HG03342 (cell line): ENCODE data around the gene MROH2B.
"Not testable (repeated sequence)": the region's sequence is repeated elsewhere in the genome, so short reads cannot be mapped to it uniquely, and the experiment has no call there.

Source experiments
- ATAC-seq: cut with Tn5 transposase; IDR thresholded peaks from one replicate; pipeline ENCODE4 v1.9.1; 2021; ENCODE audit warnings: mild to moderate bottlenecking, moderate library complexity; ENCODE audit not compliant: unreplicated experiment

MROH2B gene

DNA sequence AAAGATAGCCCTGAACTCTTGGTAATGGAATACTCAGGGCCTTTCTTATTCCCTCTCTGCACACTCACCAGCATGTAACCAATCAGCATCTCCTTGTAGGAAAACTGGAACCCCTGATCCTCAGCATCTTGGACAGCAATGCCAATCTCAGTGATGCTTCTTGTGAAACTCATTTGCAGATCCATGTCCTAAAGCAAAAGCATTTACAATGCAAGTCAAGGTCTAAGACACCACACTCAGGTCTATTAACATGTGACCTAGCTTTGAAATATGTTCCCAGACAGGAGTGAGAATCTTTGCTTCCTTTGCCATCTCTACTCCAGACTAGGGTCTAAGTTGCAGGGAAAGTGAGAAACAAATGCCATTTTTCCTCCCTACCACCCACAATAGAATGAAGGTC, 38.2 kb downstream of the MROH2B start:
- no peak for ATAC-seq

DNA sequence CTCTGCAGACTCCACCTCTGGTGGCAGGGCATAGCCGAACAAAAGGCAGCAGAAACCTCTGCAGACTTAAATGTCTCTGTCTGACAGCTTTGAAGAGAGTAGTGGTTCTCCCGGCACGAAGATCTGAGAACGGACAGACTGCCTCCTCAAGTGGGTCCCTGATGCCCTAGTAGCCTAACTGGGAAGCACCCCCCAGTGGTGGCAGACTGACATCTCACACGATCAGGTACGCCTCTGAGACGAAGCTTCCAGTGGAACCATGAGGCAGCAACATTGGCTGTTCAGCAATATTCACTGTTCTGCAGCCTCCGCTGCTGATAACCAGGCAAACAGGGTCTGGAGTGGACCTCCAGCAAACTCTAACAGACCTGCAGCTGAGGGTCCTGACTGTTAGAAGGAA, 48.5 kb downstream of the MROH2B start:
- not testable (repeated sequence) for ATAC-seq

DNA sequence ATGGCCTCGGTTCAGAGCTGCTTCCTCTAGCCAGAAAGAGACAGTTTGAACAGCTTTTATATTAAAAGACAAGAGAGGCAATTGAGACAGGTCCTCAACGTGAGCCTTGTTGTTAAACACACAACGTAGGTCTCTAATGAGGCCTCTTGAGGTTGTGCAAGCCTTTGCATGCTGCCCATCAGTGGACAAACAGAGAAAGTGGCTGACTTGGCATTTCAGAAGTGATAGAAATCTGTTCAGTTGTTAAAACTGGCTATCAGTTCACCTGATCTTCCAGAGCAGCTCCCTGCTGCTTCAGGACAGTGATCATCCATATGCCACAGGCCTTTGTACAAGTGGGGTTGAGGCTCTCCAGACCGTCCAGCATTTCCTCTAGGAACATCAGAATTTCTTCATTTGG, 58.8 kb downstream of the MROH2B start:
- ATAC-seq = no peak

DNA sequence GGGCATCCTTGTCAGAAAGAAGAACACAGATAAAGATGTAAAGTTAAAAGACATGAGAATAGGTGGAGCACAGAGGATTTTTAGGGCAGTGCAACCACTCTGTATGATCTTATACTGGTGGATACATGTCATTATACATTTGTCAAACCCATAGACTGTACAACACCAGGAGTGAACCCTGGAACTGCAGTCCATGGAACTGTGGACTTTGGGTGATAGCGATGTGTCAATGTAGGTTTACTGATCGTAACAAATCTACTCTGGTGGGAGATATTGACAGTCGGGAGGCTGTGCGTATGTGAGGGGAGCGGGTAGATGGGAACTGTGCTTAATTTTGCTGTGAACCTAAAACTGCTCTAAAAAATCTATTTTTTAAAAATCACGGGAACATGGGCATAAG, 60.6 kb downstream of the MROH2B start:
- ATAC-seq = no peak

DNA sequence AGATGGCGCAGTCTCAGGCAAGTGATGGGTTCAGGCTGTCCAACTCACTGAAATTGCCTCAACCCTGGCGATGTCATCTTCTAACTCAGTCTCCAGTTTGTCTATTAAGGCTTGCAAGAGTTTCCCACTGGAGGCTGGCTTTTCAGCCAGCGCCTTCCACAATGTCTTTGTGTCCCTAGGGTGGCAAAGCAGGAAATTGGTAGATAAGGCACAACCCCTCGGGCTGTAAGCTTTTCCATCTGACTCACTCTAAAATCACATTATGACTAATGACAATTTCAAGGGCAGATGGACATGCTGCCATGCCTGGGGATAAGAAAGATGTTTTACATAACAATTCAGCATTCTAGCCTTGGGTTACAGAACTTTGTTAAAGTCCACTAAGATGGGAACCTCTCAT, 61.9 kb downstream of the MROH2B start:
- ATAC-seq = no peak

DNA sequence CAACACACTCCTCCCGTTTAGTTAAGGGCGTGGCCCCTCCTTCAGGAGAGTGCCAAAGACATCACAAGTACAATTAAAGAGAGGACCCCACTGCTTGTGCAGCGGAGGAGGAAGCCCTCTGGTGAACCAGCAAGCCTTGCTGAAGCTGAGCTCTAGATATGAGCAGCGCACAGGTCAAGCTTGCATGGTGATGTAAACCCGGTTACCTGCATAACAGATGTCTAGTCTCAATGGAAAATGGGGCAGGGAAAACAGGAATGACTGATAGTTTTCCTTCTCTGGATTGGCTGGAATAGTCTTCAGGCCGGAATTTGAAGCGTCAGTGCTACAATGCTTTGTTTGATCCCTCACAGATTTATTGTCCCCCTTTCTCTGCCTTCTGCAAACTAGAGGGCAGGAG, 66.2 kb downstream of the MROH2B start:
- ATAC-seq = no peak

DNA sequence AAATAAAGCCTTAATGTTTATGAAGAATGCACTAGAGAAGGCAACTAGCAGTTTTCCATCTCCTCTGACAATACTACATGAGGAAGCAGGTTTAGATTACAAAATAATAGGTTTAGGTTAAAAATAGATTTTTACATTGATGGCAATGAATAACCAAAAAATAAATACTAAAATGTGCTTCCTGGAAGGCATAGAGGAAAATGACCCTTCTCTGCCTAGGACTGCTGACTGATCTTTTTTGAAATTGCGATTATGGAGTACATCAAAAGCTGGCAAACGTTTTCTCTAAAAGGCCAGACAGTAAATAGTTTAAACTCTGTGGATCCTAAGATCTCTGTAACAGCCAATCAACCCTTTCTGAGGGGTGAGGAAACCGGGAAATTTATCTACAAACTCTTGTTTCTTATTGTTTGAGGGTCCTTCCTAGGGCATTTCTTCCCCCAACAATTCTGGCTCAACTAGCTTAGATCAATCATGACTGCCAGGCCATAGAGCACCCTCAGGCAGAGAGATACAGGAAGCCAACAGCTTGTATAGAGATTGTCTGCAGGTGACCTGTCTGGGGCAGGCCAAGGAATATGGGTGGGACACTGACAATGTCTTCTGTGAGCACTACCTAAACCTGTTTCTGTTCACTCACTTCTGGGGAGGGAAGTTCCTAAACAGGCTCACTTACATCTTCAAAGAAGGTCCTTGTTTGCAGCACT, 67.3 kb downstream of the MROH2B start:
- no peak for ATAC-seq

DNA sequence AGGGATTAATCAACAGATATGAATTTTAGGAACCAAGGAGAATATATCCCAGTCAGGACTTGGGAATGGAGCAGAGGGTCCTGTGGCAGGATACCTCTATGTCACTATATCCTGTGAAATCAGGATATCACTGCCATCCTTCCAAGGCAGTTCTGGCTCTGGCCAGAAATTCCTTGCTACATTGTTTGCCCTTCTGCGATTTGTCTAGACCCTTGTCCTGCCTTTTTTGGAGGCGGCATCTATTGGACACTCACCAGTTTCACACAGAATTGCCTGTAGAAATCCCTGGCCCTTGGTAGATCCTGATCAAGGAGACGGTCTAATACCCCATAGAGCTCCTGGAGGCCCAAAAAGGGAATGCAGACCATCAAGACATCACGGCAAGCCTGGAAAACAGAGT, 71.2 kb downstream of the MROH2B start:
- no peak for ATAC-seq

DNA sequence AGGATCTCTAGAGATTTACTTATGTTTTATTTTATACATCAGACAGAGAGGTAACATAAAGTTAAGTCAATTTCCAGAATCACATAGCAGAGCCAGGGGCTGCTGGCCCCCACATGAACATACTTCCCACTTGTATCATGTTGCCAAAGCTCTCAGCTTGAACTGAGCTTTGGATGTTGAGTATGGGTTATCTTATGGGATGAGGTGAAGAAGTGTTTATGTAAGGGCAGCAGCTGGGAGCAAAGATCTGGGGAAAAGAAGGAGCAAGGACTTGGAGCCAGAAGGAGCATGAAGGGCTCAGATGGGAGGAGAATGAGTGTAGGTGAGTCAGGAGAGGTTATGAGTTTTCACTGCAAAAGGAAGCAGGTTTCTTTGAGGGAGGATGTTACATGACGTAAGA, 72.0 kb downstream of the MROH2B start:
- no peak for ATAC-seq

DNA sequence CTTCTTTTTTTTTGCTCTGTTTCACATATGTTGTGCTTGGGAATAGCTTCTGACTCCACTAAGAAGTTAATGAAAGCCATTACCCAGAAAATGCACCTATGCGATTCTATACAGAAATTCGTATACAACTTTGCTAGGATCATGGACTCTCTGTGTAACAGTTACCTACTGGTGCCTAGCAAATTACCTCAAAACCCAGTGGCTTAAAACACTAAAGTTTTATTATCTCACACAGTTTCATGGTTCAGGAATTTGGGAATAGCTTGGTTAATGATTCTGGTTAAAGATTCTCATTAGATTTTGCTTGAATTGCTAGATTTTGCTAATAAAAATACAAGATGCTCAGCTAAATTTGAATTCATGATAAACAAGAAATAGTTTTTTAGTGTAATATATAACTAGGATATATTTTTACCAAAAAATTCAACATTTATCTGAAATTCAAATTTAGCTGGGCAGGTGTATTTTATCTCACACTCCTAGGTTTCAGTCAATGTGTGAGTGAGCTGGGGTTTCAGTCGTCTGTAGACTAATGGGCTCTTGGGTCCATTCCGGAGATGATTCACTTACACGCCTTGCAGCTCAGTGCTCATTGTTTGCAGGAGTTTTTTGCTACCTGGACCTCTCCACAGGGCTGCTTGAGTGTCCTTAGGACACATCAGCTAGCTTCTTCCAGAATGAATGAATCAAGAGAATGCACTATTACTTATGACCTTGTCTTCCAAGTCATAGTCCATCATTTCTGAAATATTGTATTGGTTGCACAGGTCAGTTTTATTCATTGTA, 75.1 kb downstream of the MROH2B start:
- no peak for ATAC-seq

DNA sequence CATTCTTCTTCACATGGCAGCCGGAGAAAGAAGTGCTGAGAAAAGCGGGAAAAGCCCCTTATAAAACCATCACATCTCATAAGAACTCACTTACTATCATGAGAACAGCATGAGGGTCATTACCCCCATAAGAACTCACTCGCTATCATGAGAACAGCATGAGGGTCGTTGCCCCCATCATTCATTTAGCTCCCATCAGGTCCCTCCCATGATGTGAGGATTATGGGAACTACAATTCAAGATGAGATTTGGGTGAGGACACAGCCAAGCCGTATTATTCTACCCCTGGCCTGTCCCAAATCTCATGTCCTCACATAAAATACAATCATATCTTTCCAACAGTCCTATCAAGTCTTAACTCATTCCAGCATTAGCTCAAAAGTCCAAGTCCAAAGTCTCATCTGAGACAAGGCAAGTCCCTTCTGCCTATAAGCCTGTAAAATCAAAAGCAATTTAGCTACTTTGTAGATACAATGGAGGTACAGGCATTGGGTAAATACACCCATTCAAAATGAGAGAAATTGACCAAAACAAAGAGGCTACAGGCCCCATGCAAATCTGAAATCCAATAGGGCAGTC, 79.1 kb downstream of the MROH2B start:
- no peak for ATAC-seq

DNA sequence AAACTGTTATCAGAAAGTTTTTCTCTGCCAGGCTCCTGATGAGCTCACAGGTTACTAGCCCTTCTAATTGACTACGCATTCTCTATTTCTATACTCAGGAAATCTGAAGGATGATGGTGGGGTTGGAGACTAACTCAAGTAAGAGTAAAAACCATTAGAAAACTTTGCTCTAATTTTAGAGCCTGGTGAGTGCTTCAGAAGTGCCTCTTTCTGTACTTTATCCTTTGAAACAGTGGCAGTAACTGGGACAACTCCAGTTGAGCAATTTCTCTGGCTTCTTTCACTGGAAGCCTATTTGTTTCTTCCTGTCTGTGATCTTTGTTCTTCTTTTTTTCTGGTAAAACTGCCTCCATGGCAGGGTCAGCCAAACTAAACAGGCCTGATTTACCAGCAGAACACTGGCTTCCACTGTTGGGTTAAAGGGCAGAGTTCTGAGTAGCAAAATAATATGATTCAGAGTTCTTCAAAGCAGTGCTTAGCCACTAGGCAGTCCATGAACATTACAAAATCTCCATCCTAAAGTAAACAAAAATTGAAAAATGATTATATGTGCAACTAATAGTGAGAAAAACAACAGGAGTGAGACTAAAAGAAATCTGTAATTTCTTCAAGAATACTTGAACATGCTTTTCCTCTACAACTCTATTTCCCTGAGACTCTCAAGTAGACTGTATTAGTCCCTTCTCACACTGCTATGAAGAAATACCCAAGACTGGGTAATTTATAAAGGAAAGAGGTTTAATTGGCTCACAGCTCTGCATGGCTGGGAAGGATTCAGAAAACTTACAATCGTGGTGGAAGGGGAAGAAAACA, 79.8 kb downstream of the MROH2B start:
- no peak for ATAC-seq

DNA sequence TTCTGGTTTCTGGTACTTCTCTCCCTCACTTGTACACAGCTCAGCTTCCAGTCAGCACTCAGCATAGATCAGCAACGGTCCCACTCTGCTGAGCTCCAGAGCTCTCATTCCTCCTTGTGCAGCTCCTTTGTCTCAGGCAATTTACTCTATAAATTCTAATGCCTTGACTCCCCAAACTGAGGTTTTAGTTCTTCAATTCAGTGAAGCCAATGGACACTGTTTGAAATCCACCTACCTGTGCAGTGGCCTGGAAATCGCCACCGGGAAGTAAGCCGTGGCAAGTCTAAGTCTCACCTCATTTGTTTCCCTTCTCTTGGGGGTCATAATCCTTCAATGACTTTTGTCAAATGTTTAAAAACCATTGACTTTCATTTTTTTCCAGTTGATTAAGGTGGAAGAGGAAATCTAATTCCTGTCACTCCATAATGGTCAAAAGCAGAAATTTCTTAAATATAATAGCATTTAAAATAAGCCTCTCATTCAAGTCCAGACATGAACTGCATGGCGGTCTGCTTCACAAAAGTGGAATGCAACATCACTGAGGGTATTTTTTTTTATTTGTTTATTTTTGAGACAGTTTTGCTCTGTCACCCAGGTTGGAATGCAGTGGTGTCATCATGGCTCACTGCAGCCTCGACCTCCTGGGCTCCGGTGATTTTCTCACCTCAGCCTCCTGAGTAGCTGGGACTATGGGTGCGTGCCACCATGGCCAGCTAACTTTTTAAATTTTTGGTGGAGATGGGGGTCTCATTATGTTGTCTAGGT, 82.2 kb downstream of the MROH2B start:
- no peak for ATAC-seq

DNA sequence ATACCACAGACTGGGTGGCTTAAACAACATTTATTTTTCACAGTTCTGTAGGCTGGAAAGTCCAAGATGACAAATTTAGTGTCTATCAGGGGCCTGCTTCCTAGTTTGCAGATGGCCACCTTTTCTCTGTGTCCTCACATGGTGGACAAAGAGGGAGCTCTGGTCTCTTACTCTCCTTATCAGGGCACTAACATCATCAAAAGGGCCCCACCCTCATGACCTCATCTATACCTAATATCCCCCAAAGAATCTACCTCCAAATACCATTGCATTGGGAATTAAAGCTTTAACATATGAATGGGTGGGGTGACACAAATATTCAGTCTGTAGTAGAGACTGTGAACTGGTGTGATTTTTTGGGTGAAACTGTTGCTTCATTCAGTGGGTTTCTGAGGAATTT, 83.8 kb downstream of the MROH2B start:
- no peak for ATAC-seq

DNA sequence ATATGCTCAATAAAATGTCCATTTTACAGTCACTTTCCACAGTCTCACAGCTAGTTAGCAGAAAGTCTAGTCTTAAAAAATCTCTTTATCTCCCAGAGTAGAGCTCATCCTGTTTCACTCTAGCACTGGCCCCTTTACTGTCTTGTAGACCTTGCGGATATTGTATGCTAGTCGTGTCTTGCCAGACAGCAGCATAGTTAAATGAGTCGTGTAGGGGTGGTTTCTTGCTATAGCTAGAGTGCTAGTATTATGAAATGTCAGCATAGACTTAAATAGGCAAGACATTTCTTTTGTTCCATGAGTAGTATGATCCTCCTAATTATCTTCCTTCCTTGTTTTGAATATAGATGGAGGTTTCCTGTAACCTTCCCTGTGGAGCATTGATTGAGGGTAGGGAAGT, 84.5 kb downstream of the MROH2B start:
- ATAC-seq = no peak

DNA sequence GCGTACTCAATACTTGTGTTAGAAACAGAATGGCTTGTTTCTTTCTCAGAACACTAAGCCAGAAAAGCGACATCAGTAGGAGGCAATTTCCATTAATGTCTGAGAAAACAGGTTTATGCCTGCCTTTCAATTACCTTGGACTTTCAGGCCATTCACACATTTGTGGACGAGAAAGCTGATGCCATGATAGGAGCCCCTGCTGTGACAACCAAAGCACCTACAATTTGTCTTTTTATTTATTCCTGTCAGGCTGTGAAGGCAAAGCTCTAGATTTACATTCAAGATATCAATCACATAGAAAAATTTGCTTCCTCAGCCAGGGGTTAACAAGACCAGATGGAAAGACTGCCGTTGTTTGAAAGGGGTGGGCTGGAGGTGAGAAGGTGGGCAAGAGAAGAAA, 85.6 kb downstream of the MROH2B start:
- no peak for ATAC-seq

DNA sequence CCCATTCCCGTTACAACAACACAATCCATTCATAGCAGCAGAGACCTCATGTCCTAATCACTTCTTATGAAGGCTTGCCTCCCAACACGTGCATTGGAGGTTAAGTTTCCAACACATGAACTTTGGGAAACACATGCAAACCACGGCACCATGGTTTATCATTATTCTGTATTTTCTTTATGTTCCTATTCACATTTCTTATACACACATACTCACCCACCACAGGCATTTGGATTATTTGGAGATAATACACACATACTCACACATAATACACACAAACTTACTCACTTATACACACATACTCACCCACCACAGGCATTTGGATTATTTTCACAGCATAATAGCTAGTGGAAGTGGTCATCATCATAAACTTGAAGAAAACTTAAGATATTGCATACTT, 86.3 kb downstream of the MROH2B start:
- no peak for ATAC-seq

DNA sequence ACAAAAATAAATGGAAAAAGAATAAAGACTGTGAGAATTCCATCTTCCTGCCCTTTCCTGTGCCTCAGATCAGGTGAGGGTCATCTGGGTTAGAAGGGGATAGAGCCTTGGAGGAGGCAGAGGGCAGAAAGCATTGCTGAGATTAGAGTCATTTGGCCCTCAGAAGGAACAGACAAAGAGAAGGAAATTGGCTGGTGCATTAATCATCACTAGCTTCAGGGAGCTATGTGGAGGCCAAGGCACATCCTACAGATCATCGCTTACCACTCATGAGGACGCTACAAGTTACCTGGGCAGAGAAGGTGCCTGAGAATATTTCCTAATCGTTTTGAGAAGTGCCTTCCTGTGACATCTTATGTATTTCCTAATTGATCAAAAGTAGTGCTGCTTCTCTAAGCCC, 87.4 kb downstream of the MROH2B start:
- no peak for ATAC-seq

DNA sequence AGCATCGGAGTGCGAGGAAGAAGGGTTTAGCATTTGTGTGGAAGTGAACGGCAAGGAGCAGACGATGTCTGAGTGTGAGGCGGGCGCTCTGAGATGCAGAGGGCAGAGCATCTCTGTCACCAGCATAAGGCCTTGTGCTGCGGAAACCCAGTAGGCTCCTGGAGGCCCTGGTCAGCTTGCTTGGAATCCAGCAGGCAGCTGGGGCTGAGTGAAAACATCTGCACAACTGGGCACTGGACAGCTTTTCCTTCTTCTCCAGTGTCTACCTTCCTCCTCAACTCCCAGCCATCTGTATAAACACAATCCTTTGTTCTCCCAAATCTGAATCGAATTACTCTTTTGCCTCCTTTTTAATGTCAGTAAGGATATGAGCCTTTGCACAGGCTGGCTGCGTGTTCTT, 89.7 kb downstream of the MROH2B start:
- no peak for ATAC-seq

DNA sequence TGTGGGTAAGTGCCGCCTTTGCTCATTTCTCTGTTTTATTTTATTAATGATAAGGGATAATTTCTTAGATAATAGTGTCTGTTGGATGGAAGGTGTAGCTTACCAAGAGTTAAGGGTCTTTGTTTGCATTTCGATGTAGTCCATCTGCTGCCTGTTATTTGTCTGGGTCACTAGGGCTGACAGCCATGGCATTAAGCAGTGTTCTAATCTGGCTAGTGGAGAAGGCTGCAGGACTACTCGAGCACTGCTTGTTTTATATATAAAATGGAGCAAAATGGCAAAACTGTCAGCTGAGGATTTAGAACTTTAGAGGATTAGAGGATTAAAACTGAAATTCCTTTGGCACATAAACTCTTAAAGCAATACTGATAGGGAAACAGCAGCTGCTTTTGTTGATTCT, 94.3 kb downstream of the MROH2B start:
- no peak for ATAC-seq

DNA sequence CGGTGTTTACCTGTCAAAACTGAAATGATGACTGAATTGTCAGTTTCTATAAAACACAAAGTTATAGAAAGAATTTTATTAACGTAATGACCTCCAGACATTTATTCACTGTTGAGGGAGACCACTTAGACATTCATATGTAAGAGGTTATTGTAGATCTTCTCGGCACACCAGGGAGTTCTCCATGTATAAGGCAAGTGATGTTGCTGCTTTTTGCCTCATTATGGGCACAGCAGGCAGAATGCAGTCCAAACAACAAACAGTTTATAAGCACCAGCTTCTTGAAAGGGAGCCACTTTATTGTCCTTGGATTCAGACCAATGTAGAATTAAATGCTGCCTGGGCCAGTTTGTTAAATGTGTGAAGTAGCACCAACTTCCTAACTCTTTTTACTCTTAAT, 95.1 kb downstream of the MROH2B start:
- no peak for ATAC-seq
